CD4-positive, CD25-positive, alpha-beta regulatory T cell (primary cell): ENCODE data around the gene SPTSSA. TPM values are rescaled to one million over a fixed set of nuclear protein-coding genes. Genes with fewer than 3 reads are reported as not detected.

ENCODE experiments used
- ATAC-seq, 2 donors: fragments of 150-1000 bp; cut with Tn5 transposase; one replicate each; pipeline ENCODE4 v1.10.0; 2021; ENCODE audit warnings: low read depth in 2 of 2, moderate number of reproducible peaks in 2 of 2, moderate library complexity in 1 of 2
- DNase-seq, 3 donors: peaks; one replicate each; pipeline versions ENCODE4 v3.0.0 to v3.0.0-alpha.2; 2012 to 2022; ENCODE audit warnings: mixed read lengths in 1 of 3
- H3K27ac ChIP-seq: one replicate; pipeline ENCODE4 v1.7.0; 2013; ENCODE audit warnings: mild to moderate bottlenecking, low read length; ENCODE audit not compliant: insufficient read depth, poor library complexity, severe bottlenecking
- H3K27me3 ChIP-seq: one replicate; pipeline ENCODE4 v1.7.0; 2013; ENCODE audit warnings: low read length; ENCODE audit not compliant: control insufficient read depth, insufficient read depth
- H3K36me3 ChIP-seq: one replicate; pipeline ENCODE4 v1.7.0; 2013; ENCODE audit warnings: mild to moderate bottlenecking, low read length, moderate library complexity; ENCODE audit not compliant: control insufficient read depth, insufficient read depth
- H3K4me1 ChIP-seq: 2 replicates; pipeline ENCODE4 v1.7.0; 2013; ENCODE audit warnings: mild to moderate bottlenecking, low read length; ENCODE audit not compliant: insufficient read depth, control insufficient read depth, poor library complexity, severe bottlenecking
- H3K4me3 ChIP-seq: one replicate; pipeline ENCODE4 v1.7.0; 2013; ENCODE audit warnings: low read depth, mild to moderate bottlenecking, low read length, moderate library complexity
- H3K9me3 ChIP-seq, 2 experiments: 1 replicate in 1 of 2; 2 replicates in 1 of 2; pipeline ENCODE4 v1.7.0; 2013; ENCODE audit warnings: low read length in 2 of 2, mild to moderate bottlenecking in 1 of 2, moderate library complexity in 1 of 2; ENCODE audit not compliant: control insufficient read depth in 2 of 2
- H3K27ac Mint-ChIP-seq, 3 donors: one replicate each; pipeline ENCODE4 v1.8.0; 2020 to 2022; ENCODE audit warnings: mild to moderate bottlenecking in 3 of 3, mixed read lengths in 3 of 3, moderate library complexity in 2 of 3
- H3K27me3 Mint-ChIP-seq: one replicate; pipeline ENCODE4 v1.8.0; 2022; ENCODE audit warnings: mild to moderate bottlenecking, mixed read lengths
- H3K36me3 Mint-ChIP-seq: one replicate; pipeline ENCODE4 v1.8.0; 2020; ENCODE audit warnings: mixed read lengths
- H3K4me1 Mint-ChIP-seq, 4 donors: one replicate each; pipeline ENCODE4 v1.8.0; 2020 to 2022; ENCODE audit warnings: mixed read lengths in 4 of 4, mild to moderate bottlenecking in 1 of 4
- H3K4me3 Mint-ChIP-seq, 4 donors: one replicate each; pipeline ENCODE4 v1.8.0; 2020 to 2022; ENCODE audit warnings: mild to moderate bottlenecking in 4 of 4, mixed read lengths in 4 of 4, moderate library complexity in 3 of 4
- H3K9me3 Mint-ChIP-seq, 7 donors: one replicate each; pipeline ENCODE4 v1.8.0; 2020 to 2022; ENCODE audit warnings: mixed read lengths in 7 of 7, mild to moderate bottlenecking in 3 of 7, moderate library complexity in 2 of 7
- polyA plus RNA-seq, 4 donors: library from polyadenylated mRNA; unstranded; fragments of 300-500 nt; fragmentation: Illumina TruSeq; gene quantifications; one replicate each; pipeline ENCODE4 v1.2.3, GENCODE V29; 2021
- total RNA-seq: library from RNA; stranded (reverse); gene quantifications from one replicate; pipeline ENCODE4 v1.2.3, GENCODE V29; 2022

SPTSSA gene
- total and polyA plus RNA-seq, 5 donors from 2014 or later = 4.0 to 10.7 (median 8.1) TPM

- H3K27me3 Mint-ChIP-seq = no peaks in the 10 kb centered on the region
- DNase-seq = no peak
- H3K27ac Mint-ChIP-seq = no peak overlapping the region
- Histone ChIP-seq H3K9me3 (no peaks in the 10 kb centered on the region), H3K4me1 (peaks cover 4% of the 10 kb centered on the region), H3K27me3 (no peaks in the 10 kb centered on the region), H3K27ac (no peak overlapping the region), H3K36me3 (peaks cover 4% of the 10 kb centered on the region), H3K4me3 (no peak overlapping the region)
- peaks cover 0 to 17% (median 6%) of the 10 kb centered on the region in 4 donors for H3K4me1 Mint-ChIP-seq
- ATAC-seq = peak in 1 of 2 donors; percentile 28
- peaks cover 5% of the 10 kb centered on the region for H3K36me3 Mint-ChIP-seq
- no peak overlapping the region for H3K4me3 Mint-ChIP-seq
- no peaks in the 10 kb centered on the region for H3K9me3 Mint-ChIP-seq
These were observed 8.8 kb downstream of the SPTSSA start for GRCh38 chr14:34453226-34453625.

GRCh38 chr14:34452258-34452822, 9.7 kb downstream of the SPTSSA start:
- peak overlapping the region in 1 of 4 donors; percentile 47 for H3K4me3 Mint-ChIP-seq
- no peak for ATAC-seq
- H3K4me1 ChIP-seq = peaks cover 4% of the 10 kb centered on the region
- H3K27ac Mint-ChIP-seq = no peak overlapping the region
- no peak for DNase-seq
- no peaks in the 10 kb centered on the region for H3K9me3 ChIP-seq
- H3K4me1 Mint-ChIP-seq = peaks cover 0 to 17% (median 5%) of the 10 kb centered on the region in 4 donors
- H3K36me3 ChIP-seq = peaks cover 4% of the 10 kb centered on the region
- H3K27me3 ChIP-seq = no peaks in the 10 kb centered on the region
- no peaks in the 10 kb centered on the region for H3K27me3 Mint-ChIP-seq
- peaks cover 7% of the 10 kb centered on the region for H3K36me3 Mint-ChIP-seq
- H3K4me3 ChIP-seq = no peak overlapping the region
- no peak overlapping the region for H3K27ac ChIP-seq
- no peaks in the 10 kb centered on the region for H3K9me3 Mint-ChIP-seq

GRCh38 chr14:34450958-34451357, 11.1 kb downstream of the SPTSSA start:
- Mint-ChIP-seq H3K9me3 (no peaks in the 10 kb centered on the region), H3K27me3 (no peaks in the 10 kb centered on the region), H3K4me1 (peaks cover 0 to 17% (median 4%) of the 10 kb centered on the region in 4 donors), H3K4me3 (no peak overlapping the region), H3K36me3 (peaks cover 9% of the 10 kb centered on the region), H3K27ac (no peak overlapping the region)
- ATAC-seq (no peak), DNase-seq (no peak)
- Histone ChIP-seq H3K36me3 (no peaks in the 10 kb centered on the region), H3K4me3 (no peak overlapping the region), H3K4me1 (peaks cover 4% of the 10 kb centered on the region), H3K9me3 (no peaks in the 10 kb centered on the region), H3K27me3 (no peaks in the 10 kb centered on the region), H3K27ac (no peak overlapping the region)

GRCh38 chr14:34450542-34450915, 11.5 kb downstream of the SPTSSA start:
- no peak overlapping the region for H3K4me3 Mint-ChIP-seq
- no peaks in the 10 kb centered on the region for H3K27me3 ChIP-seq
- H3K4me3 ChIP-seq = no peak overlapping the region
- H3K36me3 ChIP-seq = no peaks in the 10 kb centered on the region
- peaks cover 9% of the 10 kb centered on the region for H3K36me3 Mint-ChIP-seq
- peaks cover 0 to 17% (median 4%) of the 10 kb centered on the region in 4 donors for H3K4me1 Mint-ChIP-seq
- no peak for ATAC-seq
- H3K27me3 Mint-ChIP-seq = no peaks in the 10 kb centered on the region
- no peak overlapping the region for H3K27ac Mint-ChIP-seq
- DNase-seq = no peak
- H3K9me3 Mint-ChIP-seq = no peaks in the 10 kb centered on the region
- H3K27ac ChIP-seq = no peak overlapping the region
- H3K9me3 ChIP-seq = no peaks in the 10 kb centered on the region
- peaks cover 4% of the 10 kb centered on the region for H3K4me1 ChIP-seq

GRCh38 chr14:34449819-34450541, 12.1 kb downstream of the SPTSSA start:
- DNase-seq = no peak
- ATAC-seq = no peak
- Histone ChIP-seq H3K4me3 (no peak overlapping the region), H3K27me3 (no peaks in the 10 kb centered on the region), H3K9me3 (no peaks in the 10 kb centered on the region), H3K4me1 (peaks cover 4% of the 10 kb centered on the region), H3K27ac (no peak overlapping the region), H3K36me3 (no peaks in the 10 kb centered on the region)
- H3K27ac Mint-ChIP-seq = no peak overlapping the region
- H3K9me3 Mint-ChIP-seq = no peaks in the 10 kb centered on the region
- H3K4me1 Mint-ChIP-seq = peaks cover 0 to 17% (median 4%) of the 10 kb centered on the region in 4 donors
- H3K27me3 Mint-ChIP-seq = no peaks in the 10 kb centered on the region
- H3K4me3 Mint-ChIP-seq = no peak overlapping the region
- peaks cover 9% of the 10 kb centered on the region for H3K36me3 Mint-ChIP-seq

- Histone ChIP-seq H3K4me1 (no peaks in the 10 kb centered on the region), H3K36me3 (no peaks in the 10 kb centered on the region), H3K4me3 (no peak overlapping the region), H3K27me3 (no peaks in the 10 kb centered on the region), H3K27ac (no peak overlapping the region), H3K9me3 (no peaks in the 10 kb centered on the region)
- ATAC-seq (no peak), DNase-seq (no peak)
- Mint-ChIP-seq H3K4me3 (no peak overlapping the region), H3K4me1 (peaks cover 0 to 12% (median 2%) of the 10 kb centered on the region in 4 donors), H3K36me3 (peaks cover 4% of the 10 kb centered on the region), H3K9me3 (peaks cover 0 to 5% (median 0%) of the 10 kb centered on the region in 7 donors), H3K27me3 (no peaks in the 10 kb centered on the region), H3K27ac (no peak overlapping the region)
These were observed 22.9 kb downstream of the SPTSSA start for GRCh38 chr14:34439090-34439489.

- Mint-ChIP-seq H3K36me3 (peaks cover 4% of the 10 kb centered on the region), H3K4me3 (no peak overlapping the region), H3K9me3 (peaks cover 0 to 5% (median 0%) of the 10 kb centered on the region in 7 donors), H3K27me3 (no peaks in the 10 kb centered on the region), H3K27ac (no peak overlapping the region), H3K4me1 (peaks cover 0 to 12% (median 2%) of the 10 kb centered on the region in 4 donors)
- no peak overlapping the region for H3K27ac ChIP-seq
- H3K9me3 ChIP-seq = no peaks in the 10 kb centered on the region
- no peak for DNase-seq
- H3K36me3 ChIP-seq = no peaks in the 10 kb centered on the region
- no peak overlapping the region for H3K4me3 ChIP-seq
- no peaks in the 10 kb centered on the region for H3K4me1 ChIP-seq
- no peak for ATAC-seq
- H3K27me3 ChIP-seq = no peaks in the 10 kb centered on the region
These were observed 23.6 kb downstream of the SPTSSA start for GRCh38 chr14:34438438-34438837.

GRCh38 chr14:34437729-34438080, 24.3 kb downstream of the SPTSSA start:
- Mint-ChIP-seq H3K4me1 (peaks cover 0 to 12% (median 2%) of the 10 kb centered on the region in 4 donors), H3K27me3 (no peaks in the 10 kb centered on the region), H3K4me3 (no peak overlapping the region), H3K36me3 (peaks cover 4% of the 10 kb centered on the region), H3K9me3 (peaks cover 0 to 5% (median 0%) of the 10 kb centered on the region in 7 donors), H3K27ac (no peak overlapping the region)
- Histone ChIP-seq H3K27ac (no peak overlapping the region), H3K36me3 (no peaks in the 10 kb centered on the region), H3K9me3 (no peaks in the 10 kb centered on the region), H3K27me3 (no peaks in the 10 kb centered on the region), H3K4me3 (no peak overlapping the region), H3K4me1 (no peaks in the 10 kb centered on the region)
- ATAC-seq (no peak), DNase-seq (no peak)
